A549 treated with RU486 at 1 μM for 4 hours (cell line): ENCODE measurements around the gene MED16. TPM values are rescaled to one million over a fixed set of nuclear protein-coding genes. Genes with fewer than 3 reads are reported as not detected.

Source experiments
- total RNA-seq: library from RNA; stranded (reverse); fragments of 200-300 nt; extraction: Qiagen RNA extraction; gene quantifications from 5 replicates; pipeline ENCODE4 v1.2.3, GENCODE V29; 2022; ENCODE audit warnings: low read depth

MED16 gene, protein sequence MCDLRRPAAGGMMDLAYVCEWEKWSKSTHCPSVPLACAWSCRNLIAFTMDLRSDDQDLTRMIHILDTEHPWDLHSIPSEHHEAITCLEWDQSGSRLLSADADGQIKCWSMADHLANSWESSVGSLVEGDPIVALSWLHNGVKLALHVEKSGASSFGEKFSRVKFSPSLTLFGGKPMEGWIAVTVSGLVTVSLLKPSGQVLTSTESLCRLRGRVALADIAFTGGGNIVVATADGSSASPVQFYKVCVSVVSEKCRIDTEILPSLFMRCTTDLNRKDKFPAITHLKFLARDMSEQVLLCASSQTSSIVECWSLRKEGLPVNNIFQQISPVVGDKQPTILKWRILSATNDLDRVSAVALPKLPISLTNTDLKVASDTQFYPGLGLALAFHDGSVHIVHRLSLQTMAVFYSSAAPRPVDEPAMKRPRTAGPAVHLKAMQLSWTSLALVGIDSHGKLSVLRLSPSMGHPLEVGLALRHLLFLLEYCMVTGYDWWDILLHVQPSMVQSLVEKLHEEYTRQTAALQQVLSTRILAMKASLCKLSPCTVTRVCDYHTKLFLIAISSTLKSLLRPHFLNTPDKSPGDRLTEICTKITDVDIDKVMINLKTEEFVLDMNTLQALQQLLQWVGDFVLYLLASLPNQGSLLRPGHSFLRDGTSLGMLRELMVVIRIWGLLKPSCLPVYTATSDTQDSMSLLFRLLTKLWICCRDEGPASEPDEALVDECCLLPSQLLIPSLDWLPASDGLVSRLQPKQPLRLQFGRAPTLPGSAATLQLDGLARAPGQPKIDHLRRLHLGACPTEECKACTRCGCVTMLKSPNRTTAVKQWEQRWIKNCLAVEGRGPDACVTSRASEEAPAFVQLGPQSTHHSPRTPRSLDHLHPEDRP
- 10.6 to 21.5 TPM (median 17.4 TPM) in 5 replicates for total RNA-seq

GRCh38 chr19:892894-893689 is at the start of gene MED16, which contains the start of gene RNU6-9:
MED16 (minus strand) TSS chr19:893187; CDS start chr19:891131, 2,056 bp downstream.
RNU6-9 (plus strand) TSS chr19:893484.

GRCh38 chr19:925526-926322 is 32.7 kb upstream of the MED16 start, which contains the start of gene ARID3A:
ARID3A (plus strand) TSS chr19:926035; CDS start chr19:929529, 3,494 bp downstream.

DNA sequence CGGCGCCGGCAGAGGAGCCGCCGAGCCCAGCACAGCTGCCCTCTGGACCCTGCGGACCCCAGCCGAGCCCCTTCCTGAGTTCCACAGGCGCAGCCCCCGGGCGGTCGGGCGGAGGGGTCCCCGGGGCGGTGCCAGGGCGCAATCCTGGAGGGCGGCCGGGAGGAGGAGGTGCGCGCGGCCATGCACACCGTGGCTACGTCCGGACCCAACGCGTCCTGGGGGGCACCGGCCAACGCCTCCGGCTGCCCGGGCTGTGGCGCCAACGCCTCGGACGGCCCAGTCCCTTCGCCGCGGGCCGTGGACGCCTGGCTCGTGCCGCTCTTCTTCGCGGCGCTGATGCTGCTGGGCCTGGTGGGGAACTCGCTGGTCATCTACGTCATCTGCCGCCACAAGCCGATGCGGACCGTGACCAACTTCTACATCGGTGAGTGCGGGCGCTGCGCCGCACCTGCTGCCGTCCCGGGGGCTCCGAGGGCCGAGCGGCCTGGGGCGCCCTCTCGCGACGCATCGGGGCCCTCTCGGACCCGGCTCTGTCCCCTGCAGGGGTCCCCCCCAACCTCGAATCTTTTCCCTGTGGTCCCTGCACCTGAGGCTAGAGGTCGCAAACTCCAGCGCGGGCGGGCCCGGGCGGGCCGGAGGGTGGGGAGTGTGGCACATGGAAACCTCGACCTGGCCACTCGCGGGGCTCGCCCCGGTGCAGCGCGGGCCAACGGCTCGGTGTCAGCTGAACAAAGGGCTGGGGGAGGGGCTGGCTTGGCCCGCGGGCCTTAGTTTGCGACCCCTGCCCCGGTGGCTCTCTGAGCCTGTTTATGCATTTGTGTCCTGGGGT is 24.6 kb upstream of the MED16 start, which contains the start of gene KISS1R:
Gene KISS1R (plus strand): TSS at position 11 of the 829 bp plus-strand sequence. CDS start 170 bp downstream, at position 181.

DNA sequence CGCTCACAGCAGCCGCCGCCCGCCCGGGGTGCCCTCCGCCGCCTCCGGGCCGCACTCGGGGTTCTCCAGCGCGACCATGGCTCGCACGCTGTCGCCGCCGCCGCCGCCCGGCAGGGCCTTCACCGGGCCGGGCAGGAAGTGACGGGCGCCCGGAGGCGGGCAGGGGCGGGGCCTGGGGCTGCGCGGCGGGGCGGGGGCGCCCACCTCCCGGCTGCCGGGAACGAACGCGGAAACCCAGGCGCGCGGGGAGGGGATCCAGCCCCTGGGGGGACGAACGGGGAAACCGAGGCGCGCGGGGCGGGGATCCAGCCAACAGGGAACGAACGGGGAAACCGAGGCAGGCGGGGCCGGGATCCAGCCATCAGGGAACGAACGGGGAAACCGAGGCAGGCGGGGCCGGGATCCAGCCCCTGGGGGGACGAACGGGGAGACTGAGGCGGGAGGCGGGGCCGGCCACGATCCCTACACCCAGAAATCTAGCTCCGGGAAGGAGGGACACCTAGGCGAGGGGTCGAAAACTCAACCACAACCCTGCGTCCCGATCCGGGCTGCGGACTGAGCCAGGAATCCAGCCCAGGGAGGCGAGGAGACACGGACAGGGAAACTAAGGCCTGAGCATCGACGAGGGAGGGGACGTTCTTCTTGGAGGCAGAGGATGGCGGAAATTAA is 20.2 kb upstream of the MED16 start, which contains the start of gene R3HDM4:
Gene R3HDM4 (minus strand): TSS at position 140 of the 669 bp plus-strand sequence. CDS start 62 bp downstream, at position 78.

DNA sequence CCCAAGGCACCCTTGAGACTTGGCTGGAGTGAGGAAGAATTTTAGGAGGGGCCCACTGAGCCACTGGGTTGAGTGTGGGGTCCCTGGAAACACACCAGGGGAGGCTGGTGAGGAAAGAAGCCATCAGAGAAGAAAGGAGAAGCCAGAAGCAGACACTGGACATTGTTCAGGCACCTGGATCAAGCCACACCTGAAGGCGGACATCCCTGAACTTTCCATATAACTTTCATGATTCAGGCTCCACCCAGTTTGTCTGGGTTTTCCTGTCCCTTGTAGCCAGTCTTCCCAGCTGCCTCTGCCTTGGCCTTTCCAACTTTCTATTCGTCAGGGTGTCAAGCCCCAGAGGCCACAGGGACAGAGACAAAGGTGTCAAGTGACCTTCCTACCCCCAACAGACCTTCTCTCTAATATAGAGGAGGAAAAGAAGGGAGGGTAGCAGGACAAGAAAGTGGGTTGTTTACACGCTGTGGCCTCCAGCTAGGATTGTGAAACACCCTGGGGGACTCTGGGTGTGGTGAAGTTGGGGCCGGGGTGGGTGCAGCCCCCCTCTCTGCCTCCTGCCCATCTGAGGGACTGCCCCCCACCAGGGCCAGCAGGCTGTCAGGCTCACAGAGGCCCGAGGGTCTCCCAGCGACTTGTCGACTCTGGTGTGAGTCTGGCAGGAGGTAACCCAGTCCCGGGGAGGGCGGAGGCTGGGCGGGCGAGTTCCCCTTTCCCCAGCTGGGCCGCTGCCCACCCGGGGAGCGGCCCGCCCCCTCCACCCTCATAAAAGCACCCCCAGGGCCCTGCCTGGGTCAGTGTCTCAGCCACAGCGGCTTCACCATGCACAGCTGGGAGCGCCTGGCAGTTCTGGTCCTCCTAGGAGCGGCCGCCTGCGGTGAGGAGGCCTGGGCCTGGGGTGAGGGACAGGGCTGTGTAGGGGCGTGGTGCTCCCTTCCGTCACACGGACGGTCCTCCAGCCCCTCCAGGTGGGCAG is 33.8 kb downstream of the MED16 start, which contains the start of gene CFD:
Gene CFD (plus strand): TSS at position 797 of the 976 bp plus-strand sequence. CDS start 26 bp downstream, at position 823.

GRCh38 chr19:852136-853013 is 40.6 kb downstream of the MED16 start, which contains the start of gene ELANE:
ELANE (plus strand) TSS chr19:852303; CDS start chr19:852329, 26 bp downstream.

DNA sequence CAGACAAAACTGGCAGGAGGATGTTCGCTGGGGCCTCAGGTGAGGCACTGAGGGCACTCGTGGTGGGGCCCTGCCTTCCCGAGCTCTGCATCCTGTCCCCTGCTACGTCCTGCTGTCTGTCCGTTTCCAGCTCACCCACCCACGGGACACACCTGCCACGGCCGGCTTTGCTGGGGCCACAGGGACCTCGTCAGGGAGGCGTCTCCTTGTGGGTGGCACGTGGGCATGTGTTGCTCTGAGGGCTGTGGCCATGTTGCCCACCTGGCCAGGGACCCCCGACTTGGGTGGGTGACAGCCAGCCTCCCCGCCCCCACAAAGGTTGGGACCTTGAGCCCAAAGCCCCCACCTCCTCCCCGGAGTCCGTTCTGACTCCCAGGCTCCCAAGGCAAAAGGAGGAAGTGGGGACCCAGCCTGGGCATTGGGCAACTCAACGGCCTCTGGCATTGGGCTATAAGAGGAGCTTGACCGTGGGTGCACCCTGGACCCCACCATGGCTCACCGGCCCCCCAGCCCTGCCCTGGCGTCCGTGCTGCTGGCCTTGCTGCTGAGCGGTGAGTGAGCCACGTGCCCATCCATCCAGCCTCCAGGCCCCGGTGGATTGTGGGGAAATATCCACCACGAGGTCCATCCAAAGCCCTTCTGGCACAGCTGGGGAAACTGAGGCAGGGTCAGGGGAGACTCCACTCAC is 52.3 kb downstream of the MED16 start, which contains the start of gene PRTN3:
Gene PRTN3 (plus strand): TSS at position 481 of the 688 bp plus-strand sequence. CDS start 10 bp downstream, at position 491.

GRCh38 chr19:827710-828321 is 65.2 kb downstream of the MED16 start, which contains the start of gene AZU1:
AZU1 (plus strand) TSS chr19:827837; CDS start chr19:827847, 10 bp downstream.

GRCh38 chr19:821825-822503 is 71.0 kb downstream of the MED16 start, which contains the start of gene PLPPR3:
PLPPR3 (minus strand) TSS chr19:821955; CDS start chr19:821559, 396 bp downstream.

Other genes with a start within 250 kb of the MED16 start
- gene RNF126, start 230.0 kb downstream of the MED16 start, total RNA-seq, result 56.8 to 77.8 TPM (median 70.4 TPM) in 5 replicates
- gene FSTL3, start 216.8 kb downstream of the MED16 start, total RNA-seq, result 122 to 180 TPM (median 158 TPM) in 5 replicates
- 0.16 to 0.19 TPM in 2 of 5 replicates, not detected in the others for gene PRSS57, start 197.7 kb downstream of the MED16 start, total RNA-seq
- gene PALM, start 184.3 kb downstream of the MED16 start, total RNA-seq, result 11.8 to 18.1 TPM (median 13.4 TPM) in 5 replicates
- 71.8 to 97.6 TPM (median 91.6 TPM) in 5 replicates for gene MISP, start 142.1 kb downstream of the MED16 start, total RNA-seq
- gene PTBP1, start 95.7 kb downstream of the MED16 start, total RNA-seq, result 218 to 248 TPM (median 225 TPM) in 5 replicates
- 2.8 to 5.5 TPM (median 4.3 TPM) in 5 replicates for gene PLPPR3, start 71.2 kb downstream of the MED16 start, total RNA-seq
- gene AZU1, start 65.3 kb downstream of the MED16 start, total RNA-seq, result 0.14 to 0.53 TPM (median 0.28 TPM) in 4 of 5 replicates, not detected in the other
- 0.26 to 0.50 TPM (median 0.34 TPM) in 4 of 5 replicates, not detected in the other for gene PRTN3, start 52.2 kb downstream of the MED16 start, total RNA-seq
- gene ELANE, start 40.9 kb downstream of the MED16 start, total RNA-seq, result 0.09 TPM in 1 of 5 replicates, not detected in the others
- 9.2 to 23.6 TPM (median 21.2 TPM) in 5 replicates for gene CFD, start 33.5 kb downstream of the MED16 start, total RNA-seq
- not detected in 5 replicates for gene RNU6-9, start 297 bp upstream of the MED16 start, total RNA-seq
- gene R3HDM4, start 20.0 kb upstream of the MED16 start, total RNA-seq, result 26.2 to 43.3 TPM (median 39.5 TPM) in 5 replicates
- gene KISS1R, start 24.1 kb upstream of the MED16 start, total RNA-seq, result 0.23 to 0.88 TPM (median 0.29 TPM) in 5 replicates
- gene ARID3A, start 32.8 kb upstream of the MED16 start, total RNA-seq, result 4.0 to 5.9 TPM (median 5.5 TPM) in 5 replicates
- 44.5 to 73.6 TPM (median 71.9 TPM) in 5 replicates for gene WDR18, start 91.2 kb upstream of the MED16 start, total RNA-seq
- 1.5 to 3.3 TPM (median 2.7 TPM) in 5 replicates for gene GRIN3B, start 107.2 kb upstream of the MED16 start, total RNA-seq
- 64.2 to 118 TPM (median 113 TPM) in 5 replicates for gene TMEM259, start 127.9 kb upstream of the MED16 start, total RNA-seq
- gene RNU6-2, start 128.3 kb upstream of the MED16 start, total RNA-seq, result not detected in 5 replicates
- 47.8 to 55.7 TPM (median 50.2 TPM) in 5 replicates for gene CNN2, start 133.4 kb upstream of the MED16 start, total RNA-seq
- gene ABCA7, start 146.9 kb upstream of the MED16 start, total RNA-seq, result 4.0 to 10.7 TPM (median 9.8 TPM) in 5 replicates
- gene ARHGAP45, start 174.0 kb upstream of the MED16 start, total RNA-seq, result 0.93 to 2.5 TPM (median 2.2 TPM) in 5 replicates
- 201 to 251 TPM (median 240 TPM) in 5 replicates for gene POLR2E, start 202.2 kb upstream of the MED16 start, total RNA-seq
- 417 to 514 TPM (median 483 TPM) in 5 replicates for gene GPX4, start 210.8 kb upstream of the MED16 start, total RNA-seq